Heart left ventricle (tissue), 16 donors: ENCODE measurements around the gene C1orf159. TPM values are rescaled to one million over a fixed set of nuclear protein-coding genes. Genes with fewer than 3 reads are reported as not detected.

ENCODE experiments used
- ATAC-seq, 4 donors: fragments of 200-7000 bp; cut with Tn5 transposase; one replicate each; pipeline ENCODE4 v1.9.1; 2020 to 2022; ENCODE audit warnings: moderate library complexity in 4 of 4, mild to moderate bottlenecking in 3 of 4, moderate number of reproducible peaks in 1 of 4
- DNase-seq, 5 donors: peaks; one replicate each; pipeline ENCODE4 v3.0.0-alpha.2; 2020
- H3K27ac ChIP-seq, 12 donors: fragments of 200-600 bp; sonication (generic) in 4 of 12; one replicate each; pipeline versions ENCODE4 v1.5.0 to v1.8.0; 2016 to 2022; ENCODE audit warnings: mild to moderate bottlenecking in 2 of 12
- H3K27me3 ChIP-seq, 9 donors: fragments of 200-600 bp; sonication (generic) in 2 of 9; one replicate each; pipeline versions ENCODE4 v1.5.1 to v1.8.0; 2016 to 2022; ENCODE audit warnings: mild to moderate bottlenecking in 3 of 9
- H3K36me3 ChIP-seq, 9 donors: fragments of 200-600 bp; sonication (generic) in 2 of 9; one replicate each; pipeline versions ENCODE4 v1.5.0 to v1.8.0; 2018 to 2022; ENCODE audit warnings: mild to moderate bottlenecking in 2 of 9
- H3K4me1 ChIP-seq, 12 donors: fragments of 200-600 bp; sonication (generic) in 4 of 12; one replicate each; pipeline versions ENCODE4 v1.5.0 to v1.8.0; 2016 to 2022; ENCODE audit warnings: mild to moderate bottlenecking in 3 of 12
- H3K4me3 ChIP-seq, 12 donors: fragments of 200-600 bp; sonication (generic) in 4 of 12; one replicate each; pipeline versions ENCODE4 v1.5.0 to v1.8.0; 2017 to 2022; ENCODE audit warnings: mild to moderate bottlenecking in 9 of 12, moderate library complexity in 4 of 12
- H3K9me3 ChIP-seq, 12 donors: fragments of 200-600 bp; sonication (generic) in 4 of 12; one replicate each; pipeline versions ENCODE4 v1.5.0 to v1.8.0; 2016 to 2022; ENCODE audit warnings: mild to moderate bottlenecking in 1 of 12
- POLR2A ChIP-seq, 2 donors: fragments of 450-650 bp; IDR thresholded peaks; one replicate each; pipeline ENCODE4 v1.6.1; 2017; ENCODE audit warnings: antibody characterized with exemption in 2 of 2, mild to moderate bottlenecking in 2 of 2, moderate library complexity in 2 of 2
- WGBS, 4 donors: extraction: QIAGEN DNeasy Blood & Tissue Kit in 2 of 4; methylation state at CpG; one replicate each; pipeline versions ENCODE4 v1.1.5 to v1.1.7; 2013 to 2018; 5-methylcytosine and 5-hydroxymethylcytosine counted together
- intact Hi-C, 10 donors: fragments of 100-400 bp; cut with DNase I; formaldehyde crosslinking; loops; one replicate each; pipeline versions ENCODE4 v1.11.1 to v1.14.2; 2022
- polyA plus RNA-seq, 2 donors: library from polyadenylated mRNA; stranded (reverse); fragments of 200-250 nt; gene quantifications; one replicate each; pipeline ENCODE4 v1.2.3, GENCODE V29; 2013
- total RNA-seq, 9 donors: library from RNA; depleted of rRNA in 2 of 9; stranded (reverse); fragments of >200 nt in 2 of 9; fragmentation: NEBNext Ultra II Directional in 3 of 9; extraction: Animal tissue kit (Norgen Biotek cat#: 25700) in 3 of 9; gene quantifications; one replicate each; pipeline versions ENCODE4 v1.1.0 to v1.2.4, GENCODE V29; 2016 to 2023
- TF ChIP-seq, protein P1 (sequence below), 12 donors: fragments of 200-600 bp; sonication (generic) in 4 of 12; IDR thresholded peaks; one replicate each; pipeline versions ENCODE4 v1.5.0 to v1.8.0; 2018 to 2022; ENCODE audit warnings: antibody characterized with exemption in 12 of 12, mild to moderate bottlenecking in 5 of 12
- donor health status: ischemic (EF 13 %, LVEDD 7.1; RV severe dilation, severe dysfunction).
- donor health status: healthy with polysubstance abuse.
- donor health status: DM: no; HTN: yes; CAD: no.
- donor health status: DM: no; HTN: no; CAD: no.
- donor health status: ischemic (EF 25% LVEDD 6.9; RV normal size, moderate dysfunction).
- donor health status: ischemic (EF 25% LVEDD 5.7; RV mildly dilated, moderate dysfunction).
- donor health status: healthy.
- donor health status: DM: yes; HTN: yes; CAD: no.
- donor health status: ischemic (EF 35%, LVEDD 5.7; RV mildly dilated, moderate dysfunction).
- donor health status: nonischemic (EF 11% LVEDD 7.7; RV severe dilation, severe dysfunction).
- donor health status: DM: yes; HTN: yes; CAD: no.
- donor health status: PGD.
- donor health status: ischemic (EF 29% LVEDD 5.4; RV normal size, mild dysfunction).
- donor health status: nonischemic (EF 23%, LVEDD 6.1; RV moderate dilation, normal function).

The C1orf159 gene
- total and polyA plus RNA-seq, 11 donors: 3.7 to 7.2 (median 4.4) TPM

- H3K27ac ChIP-seq: no peak overlapping the region
- peaks cover 15 to 43% (median 26%) of the 10 kb centered on the region in 9 donors for H3K27me3 ChIP-seq
- DNase-seq (no peak), ATAC-seq (no peak)
- no peaks in the 10 kb centered on the region for H3K9me3 ChIP-seq
- H3K36me3 ChIP-seq: no peaks in the 10 kb centered on the region
- no peak overlapping the region for H3K4me3 ChIP-seq
- 29 to 52% (median 43%) methylated on average over 8 to 18 of the region's 18 CpGs for WGBS, 4 donors
- TF ChIP-seq, protein P1, sequence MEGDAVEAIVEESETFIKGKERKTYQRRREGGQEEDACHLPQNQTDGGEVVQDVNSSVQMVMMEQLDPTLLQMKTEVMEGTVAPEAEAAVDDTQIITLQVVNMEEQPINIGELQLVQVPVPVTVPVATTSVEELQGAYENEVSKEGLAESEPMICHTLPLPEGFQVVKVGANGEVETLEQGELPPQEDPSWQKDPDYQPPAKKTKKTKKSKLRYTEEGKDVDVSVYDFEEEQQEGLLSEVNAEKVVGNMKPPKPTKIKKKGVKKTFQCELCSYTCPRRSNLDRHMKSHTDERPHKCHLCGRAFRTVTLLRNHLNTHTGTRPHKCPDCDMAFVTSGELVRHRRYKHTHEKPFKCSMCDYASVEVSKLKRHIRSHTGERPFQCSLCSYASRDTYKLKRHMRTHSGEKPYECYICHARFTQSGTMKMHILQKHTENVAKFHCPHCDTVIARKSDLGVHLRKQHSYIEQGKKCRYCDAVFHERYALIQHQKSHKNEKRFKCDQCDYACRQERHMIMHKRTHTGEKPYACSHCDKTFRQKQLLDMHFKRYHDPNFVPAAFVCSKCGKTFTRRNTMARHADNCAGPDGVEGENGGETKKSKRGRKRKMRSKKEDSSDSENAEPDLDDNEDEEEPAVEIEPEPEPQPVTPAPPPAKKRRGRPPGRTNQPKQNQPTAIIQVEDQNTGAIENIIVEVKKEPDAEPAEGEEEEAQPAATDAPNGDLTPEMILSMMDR (IDR thresholded peaks at IDR 0.05): no peak
- TF ChIP-seq POLR2A (IDR thresholded peaks at IDR 0.05): no peak
- peaks cover 0 to 13% (median 0%) of the 10 kb centered on the region in 12 donors for H3K4me1 ChIP-seq
- intact Hi-C loops: no loop called here
Measured at GRCh38 chr1:1140673-1141072, 24.8 kb upstream of the C1orf159 start.

DNA sequence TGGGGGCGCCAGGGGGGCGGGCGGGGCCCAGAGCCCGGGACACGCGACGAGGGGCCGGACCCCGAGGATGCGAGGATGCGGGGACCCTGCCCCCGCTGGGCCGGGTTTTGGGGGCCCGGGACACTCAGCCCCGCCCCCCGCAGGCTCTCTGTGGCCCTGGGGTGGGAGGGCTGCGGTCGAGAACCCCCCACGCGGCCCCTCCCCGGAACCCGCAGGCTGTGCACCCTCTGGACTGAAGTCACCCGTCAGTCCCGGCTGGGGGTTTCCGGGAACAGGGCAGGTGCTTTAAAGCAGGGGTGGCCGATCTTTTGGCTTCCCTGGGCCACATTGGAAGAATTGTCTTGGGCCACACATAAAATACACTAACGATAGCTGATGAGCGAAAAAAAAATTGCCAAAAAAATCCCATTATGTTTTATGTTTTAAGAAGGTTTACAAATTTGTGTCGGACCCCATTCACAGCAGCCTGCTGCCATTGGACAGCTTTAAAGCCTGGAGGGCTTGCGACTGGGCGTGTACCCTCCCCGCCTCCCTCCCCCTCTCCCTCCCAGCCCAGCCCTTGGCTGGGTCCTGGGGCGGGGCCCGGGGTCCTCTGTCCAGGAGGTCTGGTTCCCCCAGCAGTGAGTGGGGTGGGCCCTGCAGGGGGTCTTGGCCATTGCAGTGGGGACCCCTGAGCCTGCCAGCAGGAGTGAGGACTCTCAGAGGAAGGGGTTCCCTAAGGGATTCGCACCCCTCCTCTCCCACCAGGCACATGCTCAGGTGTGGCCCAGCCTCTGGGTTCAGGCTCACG is 21.6 kb upstream of the C1orf159 start:
- DNase-seq (no peak), ATAC-seq (no peak)
- Histone ChIP-seq H3K9me3 (no peaks in the 10 kb centered on the region), H3K4me1 (peaks cover 0 to 12% (median 0%) of the 10 kb centered on the region in 12 donors), H3K4me3 (peak overlapping the region in 1 of 12 donors; percentile 37), H3K27ac (no peak overlapping the region), H3K27me3 (peaks cover 14 to 37% (median 23%) of the 10 kb centered on the region in 9 donors), H3K36me3 (no peaks in the 10 kb centered on the region)
- TF ChIP-seq, protein P1 (IDR thresholded peaks at IDR 0.05): no peak
- no peak for TF ChIP-seq POLR2A (IDR thresholded peaks at IDR 0.05)
- intact Hi-C loops: no loop called here
- WGBS, 4 donors: 16 to 62% (median 24%) methylated on average over 10 to 36 of the region's 36 CpGs

DNA sequence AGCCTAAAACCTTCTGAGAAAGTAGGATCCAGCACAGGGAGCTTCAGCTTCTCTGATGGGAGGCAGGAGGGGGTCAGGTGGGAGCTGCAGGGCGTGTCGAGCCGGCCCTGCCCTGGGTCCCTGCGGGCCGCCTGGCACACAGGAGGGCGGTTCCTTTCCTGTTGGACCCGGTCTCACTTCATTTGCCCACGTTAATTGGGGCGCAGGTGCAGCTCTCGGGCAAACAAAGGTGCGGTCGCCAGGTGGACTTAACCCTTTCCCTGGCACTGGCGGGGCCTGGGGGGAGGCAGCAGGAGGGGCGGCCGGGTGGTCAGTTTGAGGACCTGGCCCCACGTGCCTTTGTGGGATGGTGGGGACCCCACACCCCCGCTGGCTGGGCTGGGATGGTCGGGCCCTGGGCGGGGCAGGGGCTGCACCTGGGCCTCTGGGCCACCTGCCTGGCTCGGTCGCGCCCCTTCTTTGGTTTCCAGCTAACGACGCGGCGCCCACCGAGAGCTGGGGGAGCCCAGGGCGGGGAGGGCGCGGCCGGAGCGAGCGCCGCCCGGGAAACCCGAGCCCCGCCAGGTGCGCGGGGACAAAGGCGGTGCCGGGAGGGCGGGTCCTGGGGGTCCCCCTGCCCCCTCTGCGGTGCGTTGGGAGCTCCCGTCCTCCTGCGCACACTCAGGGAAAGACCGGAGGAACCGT is 20.8 kb upstream of the C1orf159 start:
- intact Hi-C loops: no loop called here
- ATAC-seq (no peak), DNase-seq (peak in 1 of 5 donors; percentile 46)
- H3K36me3 ChIP-seq: no peaks in the 10 kb centered on the region
- no peak for TF ChIP-seq POLR2A (IDR thresholded peaks at IDR 0.05)
- TF ChIP-seq, protein P1 (IDR thresholded peaks at IDR 0.05): no peak
- peaks cover 0 to 13% (median 0%) of the 10 kb centered on the region in 12 donors for H3K4me1 ChIP-seq
- H3K27ac ChIP-seq: no peak overlapping the region
- peaks cover 14 to 31% (median 21%) of the 10 kb centered on the region in 9 donors for H3K27me3 ChIP-seq
- 22 to 51% (median 36%) methylated on average over 9 to 48 of the region's 48 CpGs for WGBS, 4 donors
- H3K4me3 ChIP-seq: peak overlapping the region in 1 of 12 donors; percentile 37
- H3K9me3 ChIP-seq: no peaks in the 10 kb centered on the region
